Measurements from ENCODE around the gene ASXL1. TPM values are rescaled to one million over a fixed set of nuclear protein-coding genes. Genes with fewer than 3 reads are reported as not detected.
A peak's percentile ranks its signal among the peaks of the same experiment; 100 is the strongest.
"Not testable (repeated sequence)": the region's sequence is repeated elsewhere in the genome, so short reads cannot be mapped to it uniquely, and the experiment has no call there.

Gene ASXL1
- 25.2 and 39.8 TPM in 2 replicates for total RNA-seq (2014; rRNA removed; shearing (Covaris generic); ENCODE audit: low replicate concordance)

DNA sequence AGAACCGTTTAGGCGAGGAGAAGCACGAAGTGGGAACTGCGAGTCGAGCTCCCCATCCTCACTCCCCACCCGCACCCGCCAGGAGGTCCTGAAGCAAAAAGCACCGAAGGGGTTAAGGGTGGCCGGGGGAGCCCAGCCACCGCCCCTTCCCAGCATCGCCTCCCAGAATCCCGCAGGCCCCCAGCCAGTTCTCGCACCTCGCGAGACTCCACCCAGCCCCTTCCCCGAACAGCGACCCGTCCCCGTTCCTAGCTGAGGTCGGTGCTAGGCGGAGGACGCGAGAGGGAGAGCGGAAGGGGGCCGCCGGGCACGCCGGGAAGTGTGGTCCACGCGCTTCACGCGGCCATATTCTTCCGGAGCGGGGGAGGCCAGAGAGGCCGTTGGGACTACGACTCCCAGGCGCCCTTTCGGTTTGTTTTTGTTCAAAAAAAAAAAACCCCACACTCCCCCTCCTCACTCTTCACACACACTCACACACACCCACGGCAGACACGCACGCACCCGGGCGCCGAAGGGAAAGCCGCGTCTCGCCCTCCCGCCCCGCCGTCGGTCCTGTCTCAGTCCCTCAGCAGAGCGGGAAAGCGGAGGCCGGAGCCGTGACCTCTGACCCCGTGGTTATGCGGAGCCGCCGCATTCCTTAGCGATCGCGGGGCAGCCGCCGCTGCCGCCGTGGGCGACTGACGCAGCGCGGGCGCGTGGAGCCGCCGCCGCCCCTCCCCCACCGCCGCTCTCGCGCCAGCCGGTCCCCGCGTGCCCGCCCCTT is at the start of gene ASXL1:
ASXL1 (plus strand) TSS at position 463 of the 763 bp plus-strand sequence. CDS start 445 bp downstream, outside the sequence.
- no peaks in the 10 kb centered on the region for H3K27me3 ChIP-seq
- peaks cover 18% of the 10 kb centered on the region for H3K36me3 ChIP-seq
- peak; percentile 98 for DNase-seq

DNA sequence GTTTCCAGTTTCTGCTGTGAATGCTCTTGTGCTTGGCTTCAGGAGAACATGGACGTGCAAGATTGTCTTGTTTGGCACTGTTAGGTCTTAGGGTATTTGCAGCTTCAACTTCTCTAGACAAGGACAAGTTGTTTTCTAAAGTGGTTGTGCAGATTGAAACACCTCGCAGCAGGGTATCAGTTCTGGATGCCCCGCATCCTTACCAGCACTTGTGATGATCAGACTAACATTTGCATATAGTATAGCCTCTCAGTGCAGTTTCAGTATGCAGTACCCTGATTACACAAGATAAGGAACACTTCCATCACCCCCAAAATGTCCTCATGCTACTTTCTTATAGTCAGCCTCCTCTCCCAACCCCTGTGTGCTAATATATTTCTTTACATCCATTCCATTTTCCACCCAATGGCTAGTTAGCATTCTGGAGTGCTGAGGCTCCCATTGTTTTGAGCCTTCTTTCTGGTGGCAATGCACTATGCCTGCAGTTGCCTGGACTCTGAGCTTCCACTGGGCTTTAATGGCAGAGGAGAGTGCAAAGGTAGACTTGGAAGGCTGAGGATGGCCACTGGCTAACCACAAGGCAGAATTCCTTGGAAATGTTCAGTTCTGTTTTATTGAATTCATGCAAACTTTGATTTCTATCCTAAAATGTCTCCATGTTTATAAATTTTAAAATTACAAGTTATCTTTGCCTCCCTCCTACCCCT is 45.3 kb upstream of the ASXL1 start:
- no peak overlapping the region for H3K4me3 ChIP-seq
- H3K36me3 ChIP-seq, result peaks cover 30% of the 10 kb centered on the region
- H3K9me3 ChIP-seq, result no peaks in the 10 kb centered on the region

More for the DNA sequence above, at the start of gene ASXL1:
- Histone ChIP-seq H3K4me3 (peak within 1 kb of the TSS; percentile 78), H3K9me3 (no peaks in the 10 kb centered on the region)

DNA sequence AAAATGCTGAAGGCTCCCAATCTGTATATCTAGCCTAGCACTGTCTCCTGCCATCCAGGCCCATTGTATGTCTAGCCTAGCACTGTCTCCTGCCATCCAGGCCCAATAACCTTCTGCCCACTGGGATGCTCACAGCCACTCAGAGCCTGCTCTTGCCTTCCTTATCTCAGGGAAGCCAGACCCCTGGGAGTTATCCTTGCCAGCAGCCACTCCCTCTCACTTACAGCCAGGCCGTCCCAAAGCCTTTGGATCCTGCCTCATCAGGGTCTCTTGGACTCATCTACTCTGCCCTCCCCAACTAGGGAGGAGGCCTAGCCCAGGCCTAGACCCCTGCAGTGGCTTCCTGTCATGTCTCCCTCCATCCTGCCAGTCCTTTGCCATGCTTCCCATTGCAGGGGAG is 43.4 kb upstream of the ASXL1 start:
- Histone ChIP-seq H3K9me3 (no peaks in the 10 kb centered on the region), H3K27me3 (no peaks in the 10 kb centered on the region), H3K36me3 (peaks cover 33% of the 10 kb centered on the region), H3K4me3 (no peak overlapping the region)
- DNase-seq, result no peak

More for the DNA sequence above, 45.3 kb upstream of the ASXL1 start:
- DNase-seq, result no peak
- no peaks in the 10 kb centered on the region for H3K27me3 ChIP-seq

DNA sequence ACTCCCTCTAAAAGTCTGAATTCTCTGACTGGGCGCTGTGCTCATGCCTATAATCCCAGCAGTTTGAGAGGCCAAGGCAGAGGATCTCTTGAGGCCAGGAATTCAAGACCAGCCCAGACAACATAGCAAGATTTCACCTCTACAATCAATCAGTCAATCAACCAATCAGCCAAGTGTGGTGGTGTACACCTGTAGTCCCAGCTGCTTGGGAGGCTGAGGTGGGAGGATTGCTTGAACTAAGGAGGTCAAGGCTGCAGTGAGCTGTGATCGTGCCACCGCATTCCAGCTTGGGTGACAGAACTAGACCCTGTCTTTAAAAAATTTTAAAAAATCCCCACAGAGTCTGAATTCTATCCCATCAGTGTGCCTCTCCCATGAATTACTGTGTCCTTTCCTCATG is 42.7 kb upstream of the ASXL1 start:
- no peak for DNase-seq
- Histone ChIP-seq H3K4me3 (no peak overlapping the region), H3K27me3 (no peaks in the 10 kb centered on the region), H3K36me3 (peaks cover 28% of the 10 kb centered on the region), H3K9me3 (no peaks in the 10 kb centered on the region)

DNA sequence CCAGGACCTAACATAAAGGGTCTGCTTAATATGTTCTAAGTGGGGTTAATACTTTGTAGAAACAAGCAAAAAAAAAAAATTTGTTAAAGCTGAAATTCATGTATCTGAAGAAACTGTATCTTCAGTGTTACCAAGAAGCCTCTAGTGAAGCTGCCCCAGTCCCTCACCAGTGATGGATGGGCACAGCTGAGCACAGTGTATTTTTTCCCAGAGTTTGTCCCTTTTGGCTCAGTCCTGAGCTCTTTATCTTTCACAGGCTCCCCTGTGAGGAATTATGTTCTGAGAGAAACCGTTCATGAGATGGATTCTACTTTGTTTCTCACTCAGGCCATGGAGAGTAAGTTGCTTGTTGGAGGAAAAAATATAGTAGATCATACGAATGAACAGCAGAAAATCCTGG is 42.2 kb upstream of the ASXL1 start:
- H3K27me3 ChIP-seq, result no peaks in the 10 kb centered on the region
- H3K4me3 ChIP-seq, result no peak overlapping the region
- H3K36me3 ChIP-seq, result peaks cover 28% of the 10 kb centered on the region
- no peaks in the 10 kb centered on the region for H3K9me3 ChIP-seq
- no peak for DNase-seq

DNA sequence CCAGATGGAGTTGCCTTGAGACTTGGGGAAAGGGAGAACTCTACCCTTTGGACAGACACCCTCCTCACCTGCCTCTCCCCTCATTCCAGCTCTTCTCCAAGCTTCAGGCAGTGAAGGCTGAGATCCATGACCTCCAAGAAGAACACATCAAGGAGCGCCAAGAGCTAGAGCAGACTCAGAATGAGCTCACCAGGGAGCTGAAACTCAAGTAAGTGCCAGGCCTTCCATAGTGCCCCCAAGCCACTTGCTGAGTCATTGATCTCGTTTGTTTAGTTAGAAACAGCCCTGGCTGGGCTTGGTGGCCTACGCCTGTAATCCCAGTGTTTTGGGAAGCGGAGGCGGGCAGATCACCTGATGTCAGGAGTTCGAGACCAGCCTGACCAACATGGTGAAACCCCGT is 41.5 kb upstream of the ASXL1 start:
- Histone ChIP-seq H3K9me3 (no peaks in the 10 kb centered on the region), H3K36me3 (peaks cover 28% of the 10 kb centered on the region), H3K27me3 (no peaks in the 10 kb centered on the region), H3K4me3 (no peak overlapping the region)
- DNase-seq, result peak; percentile 77

DNA sequence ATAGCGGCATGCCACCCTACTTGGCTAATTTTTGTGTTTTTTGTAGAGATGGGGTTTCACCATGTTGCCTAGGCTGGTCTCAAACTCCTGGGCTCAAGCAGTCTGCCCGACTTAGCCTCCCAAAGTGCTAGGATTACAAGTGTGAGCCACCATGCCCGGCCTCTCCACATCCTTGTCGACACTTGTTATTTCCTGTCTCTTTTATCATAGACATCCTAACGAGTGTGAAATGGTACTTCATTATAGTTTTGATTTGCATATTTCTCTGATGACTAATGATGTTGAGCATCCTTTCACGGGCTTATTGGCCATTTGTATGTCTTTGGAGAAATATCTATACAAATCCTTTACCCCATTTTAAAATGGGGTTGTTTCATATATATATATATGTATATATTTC is 39.0 kb upstream of the ASXL1 start:
- DNase-seq, result no peak
- Histone ChIP-seq H3K36me3 (peaks cover 22% of the 10 kb centered on the region), H3K4me3 (no peak overlapping the region), H3K27me3 (no peaks in the 10 kb centered on the region), H3K9me3 (no peaks in the 10 kb centered on the region)

DNA sequence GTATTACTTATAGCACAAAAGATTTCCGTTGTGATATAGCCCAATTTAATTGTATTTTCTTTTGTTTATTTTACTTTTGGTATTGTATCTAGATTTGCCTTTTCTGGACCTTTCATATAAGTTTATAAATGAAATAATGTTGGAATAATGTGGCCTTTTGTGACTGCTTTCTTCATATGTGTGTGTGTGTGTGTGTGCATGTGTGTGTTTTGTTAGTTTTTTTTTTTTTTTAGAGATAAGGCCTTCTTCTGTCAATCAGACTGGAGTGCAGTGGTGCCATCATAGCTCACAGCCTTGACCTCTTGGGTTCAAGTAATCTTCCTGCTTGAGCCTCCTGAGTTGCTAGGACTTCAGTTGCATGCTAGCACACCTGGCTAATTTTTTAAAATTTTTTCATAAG is 37.8 kb upstream of the ASXL1 start:
- H3K4me3 ChIP-seq, result no peak overlapping the region
- H3K36me3 ChIP-seq, result peaks cover 22% of the 10 kb centered on the region
- H3K27me3 ChIP-seq, result no peaks in the 10 kb centered on the region
- DNase-seq, result no peak
- no peaks in the 10 kb centered on the region for H3K9me3 ChIP-seq

DNA sequence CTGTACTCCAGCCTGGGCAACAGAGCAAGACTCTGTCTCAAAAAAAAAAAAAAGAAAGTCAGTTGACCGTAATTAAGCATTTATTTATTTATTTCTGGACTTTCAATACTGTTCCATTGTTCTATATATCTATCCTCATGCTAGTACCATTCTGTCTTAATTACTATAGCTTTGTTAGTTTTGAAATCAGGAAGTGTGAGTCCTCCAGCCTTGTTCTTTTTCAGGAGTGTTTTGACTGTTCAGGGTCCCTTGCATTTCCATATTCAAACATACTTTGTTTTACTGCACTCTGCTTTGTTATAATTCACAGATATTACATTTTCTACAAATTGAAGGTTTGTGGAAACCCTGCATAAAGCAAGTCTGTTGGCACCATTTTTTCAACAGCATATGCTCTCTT is 36.7 kb upstream of the ASXL1 start:
- Histone ChIP-seq H3K27me3 (no peaks in the 10 kb centered on the region), H3K36me3 (peaks cover 20% of the 10 kb centered on the region), H3K4me3 (no peak overlapping the region), H3K9me3 (no peaks in the 10 kb centered on the region)
- DNase-seq, result no peak

DNA sequence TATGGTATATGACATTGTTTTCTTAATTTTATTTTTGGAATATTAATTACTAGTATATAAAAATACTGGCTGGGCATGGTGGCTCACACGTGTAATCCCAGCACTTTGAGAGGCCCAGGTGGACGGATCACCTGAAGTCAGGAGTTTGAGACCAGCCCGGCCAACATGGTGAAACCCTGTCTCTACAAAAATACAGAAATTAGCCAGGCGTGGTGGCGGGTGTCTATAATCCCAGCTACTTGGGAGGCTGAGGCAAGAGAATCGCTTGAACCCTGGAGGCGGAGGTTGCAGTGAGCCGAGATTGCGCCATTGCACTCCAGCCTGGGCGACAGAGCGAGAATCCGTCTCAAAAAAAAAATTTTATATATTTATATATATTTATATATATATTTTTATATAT is 35.9 kb upstream of the ASXL1 start:
- not testable (repeated sequence) for H3K4me3 ChIP-seq, DNase-seq, H3K27me3 ChIP-seq, H3K9me3 ChIP-seq
- peaks cover 18% of the 10 kb centered on the region for H3K36me3 ChIP-seq

DNA sequence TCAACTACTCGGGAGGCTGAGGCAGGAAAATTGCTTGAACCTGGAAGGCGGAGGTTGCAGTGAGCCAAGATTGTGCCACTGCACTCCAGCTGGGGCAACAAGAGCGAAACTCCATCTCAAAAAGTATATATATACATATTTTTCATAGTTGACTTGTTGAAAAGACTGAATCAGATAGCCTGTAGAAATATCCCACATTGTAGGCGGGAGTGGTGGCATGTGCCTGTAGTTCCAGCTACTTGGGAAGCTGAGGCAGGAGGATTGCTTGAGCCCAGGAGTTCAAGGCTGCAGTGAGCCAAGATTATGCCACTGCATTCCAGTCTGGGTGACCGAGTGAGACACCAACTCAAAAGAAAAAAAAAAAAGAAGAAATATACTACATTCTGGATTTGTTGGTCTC is 34.4 kb upstream of the ASXL1 start:
- DNase-seq, H3K27me3 ChIP-seq, H3K4me3 ChIP-seq, H3K9me3 ChIP-seq: not testable (repeated sequence)
- peaks cover 12% of the 10 kb centered on the region for H3K36me3 ChIP-seq

DNA sequence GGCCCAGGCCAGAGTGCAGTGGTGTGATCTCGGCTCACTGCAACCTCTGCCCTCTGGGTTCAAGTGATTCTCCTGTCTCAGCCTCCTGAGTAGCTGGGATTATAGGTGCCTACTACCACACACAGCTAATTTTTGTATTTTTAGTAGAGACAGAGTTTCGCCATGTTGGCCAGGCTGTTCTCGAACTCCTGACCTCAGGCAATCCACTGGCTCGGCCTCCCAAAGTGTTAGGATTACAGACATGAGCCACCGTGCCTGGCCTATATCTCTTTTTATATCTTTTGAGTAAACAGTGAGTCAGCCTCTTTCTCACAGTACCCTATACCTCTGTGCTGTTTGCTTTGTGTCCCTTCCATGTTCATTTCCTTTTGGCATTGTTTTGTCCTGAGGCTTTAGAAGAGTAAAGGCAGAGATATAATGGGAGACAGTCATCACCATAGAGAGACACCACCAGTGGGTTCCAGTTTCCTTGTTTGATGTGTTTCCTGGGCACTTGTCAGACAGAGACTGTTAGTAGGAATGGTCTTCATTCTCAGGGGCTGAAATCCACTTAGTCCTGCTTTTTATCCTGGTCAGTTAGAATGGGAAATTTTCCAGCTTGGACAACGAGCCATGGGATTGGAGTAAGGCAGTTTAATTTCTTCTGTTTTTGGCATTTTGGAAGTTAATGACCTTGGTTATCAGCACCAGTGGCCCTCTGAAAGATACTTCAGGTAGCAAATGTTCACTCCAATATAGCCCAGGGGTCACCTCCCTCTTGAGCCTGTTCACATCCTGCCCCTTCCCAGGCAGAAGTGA is 32.2 kb upstream of the ASXL1 start:
- H3K27me3 ChIP-seq, result no peaks in the 10 kb centered on the region
- no peak overlapping the region for H3K4me3 ChIP-seq
- DNase-seq, result peak; percentile 65
- no peaks in the 10 kb centered on the region for H3K9me3 ChIP-seq
- peaks cover 12% of the 10 kb centered on the region for H3K36me3 ChIP-seq

DNA sequence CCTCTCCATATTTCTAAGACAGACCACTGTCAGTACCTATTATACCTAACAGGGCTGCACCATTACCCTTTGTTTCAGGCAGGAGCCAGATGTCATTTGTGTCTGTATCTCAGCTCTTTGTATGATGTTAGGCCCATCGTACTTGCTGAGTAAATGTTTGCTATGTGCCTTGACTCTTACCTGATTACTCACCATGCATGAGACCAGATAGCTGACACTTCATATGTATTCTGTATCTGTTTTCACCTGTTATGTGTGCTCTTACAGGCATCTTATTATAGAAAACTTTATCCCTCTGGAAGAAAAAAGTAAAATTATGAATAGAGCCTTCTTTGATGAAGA is 31.7 kb upstream of the ASXL1 start:
- Histone ChIP-seq H3K4me3 (no peak overlapping the region), H3K27me3 (no peaks in the 10 kb centered on the region), H3K9me3 (no peaks in the 10 kb centered on the region), H3K36me3 (peaks cover 16% of the 10 kb centered on the region)
- DNase-seq, result no peak

DNA sequence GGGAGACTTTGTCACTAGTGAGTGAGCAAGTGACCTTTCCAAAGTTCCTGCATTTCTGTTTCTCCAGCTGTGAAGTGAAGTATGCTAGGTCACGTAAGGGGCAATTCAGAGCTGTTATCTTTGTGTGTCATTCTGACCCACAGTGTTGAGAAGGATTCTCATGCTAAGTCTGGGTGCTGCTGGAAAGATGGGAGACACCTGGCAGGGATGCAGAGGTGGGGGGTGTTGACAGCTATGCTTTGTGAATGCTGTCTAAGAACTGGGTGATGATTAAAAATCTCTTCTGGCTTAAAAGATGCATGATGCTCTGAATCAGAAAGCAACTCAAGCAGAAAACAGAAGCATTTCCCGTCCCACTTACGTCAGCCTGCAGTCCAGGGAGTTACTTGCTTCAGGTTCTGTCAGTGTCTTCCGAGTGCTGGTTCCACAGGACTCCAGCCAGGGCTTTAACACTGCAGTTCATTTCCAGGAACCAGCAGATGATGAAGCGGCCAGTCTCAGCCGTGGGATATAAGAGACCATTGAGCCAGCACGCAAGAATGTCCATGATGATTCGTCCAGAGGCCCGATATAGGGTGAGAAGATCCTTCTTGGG is 30.9 kb upstream of the ASXL1 start:
- peaks cover 23% of the 10 kb centered on the region for H3K36me3 ChIP-seq
- no peaks in the 10 kb centered on the region for H3K27me3 ChIP-seq
- no peak overlapping the region for H3K4me3 ChIP-seq
- no peaks in the 10 kb centered on the region for H3K9me3 ChIP-seq
- no peak for DNase-seq

DNA sequence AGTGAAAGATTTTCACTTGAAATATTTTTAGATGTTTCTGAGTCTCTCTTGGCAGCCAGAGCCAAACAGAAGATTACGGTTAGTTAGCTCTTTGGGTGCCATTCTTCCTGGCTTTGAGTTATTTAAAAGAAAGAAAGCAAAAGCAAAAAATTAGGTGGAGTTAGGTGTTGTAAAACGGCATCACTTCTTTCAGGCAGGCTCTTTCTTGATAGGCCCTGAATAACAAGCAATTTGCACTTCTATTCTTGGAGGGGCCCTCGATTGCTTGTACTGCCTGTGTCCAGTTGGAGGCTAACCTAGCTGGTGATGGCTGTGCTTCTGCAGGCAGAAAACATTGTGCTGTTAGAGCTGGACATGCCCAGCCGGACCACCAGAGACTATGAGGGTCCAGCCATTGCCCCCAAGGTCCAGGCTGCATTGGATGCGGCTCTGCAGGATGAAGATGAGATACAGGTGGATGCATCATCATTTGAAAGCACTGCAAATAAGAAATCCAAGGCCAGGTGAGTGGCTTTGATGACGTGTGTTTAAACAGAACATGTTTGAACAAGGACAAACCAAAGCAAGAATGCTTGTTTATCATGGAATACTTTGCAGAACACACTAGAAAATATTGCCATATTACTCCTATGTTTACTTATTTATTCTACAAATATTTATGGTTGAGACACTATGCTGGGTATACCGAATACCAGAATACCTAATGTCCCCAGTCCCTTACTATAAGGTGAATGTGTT is 28.1 kb upstream of the ASXL1 start:
- Histone ChIP-seq H3K27me3 (no peaks in the 10 kb centered on the region), H3K9me3 (no peaks in the 10 kb centered on the region), H3K36me3 (peaks cover 27% of the 10 kb centered on the region), H3K4me3 (no peak overlapping the region)
- no peak for DNase-seq

DNA sequence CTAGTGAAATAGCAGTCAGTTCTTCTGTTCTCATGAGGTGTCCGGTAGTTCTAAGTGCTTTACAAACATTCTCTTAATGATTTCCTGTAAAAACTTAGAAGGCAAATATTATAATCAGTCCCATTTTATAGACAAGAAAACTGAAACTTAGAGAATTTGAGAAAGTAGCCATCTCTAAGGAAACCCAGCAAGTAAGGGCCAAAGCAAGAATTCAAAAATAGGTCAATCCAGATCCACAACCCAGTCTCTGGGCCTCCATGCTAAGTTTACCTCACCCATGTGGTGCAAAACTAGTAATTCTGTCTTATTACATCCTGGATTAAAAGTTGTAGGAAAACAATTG is 27.6 kb upstream of the ASXL1 start:
- Histone ChIP-seq H3K9me3 (no peaks in the 10 kb centered on the region), H3K4me3 (no peak overlapping the region), H3K27me3 (no peaks in the 10 kb centered on the region), H3K36me3 (peaks cover 27% of the 10 kb centered on the region)
- no peak for DNase-seq

All from MG63 (cell line).